OCI-M2 (cell line): Measurements from ENCODE around the gene SPAST.
"Not testable (repeated sequence)": the region's sequence is repeated elsewhere in the genome, so short reads cannot be mapped to it uniquely, and the experiment has no call there.

Source experiments
- DNase-seq: peaks from one replicate; lab custom pipeline; 2025; ENCODE audit not compliant: unreplicated experiment; lab: John Stamatoyannopoulos, UW

The SPAST gene, protein sequence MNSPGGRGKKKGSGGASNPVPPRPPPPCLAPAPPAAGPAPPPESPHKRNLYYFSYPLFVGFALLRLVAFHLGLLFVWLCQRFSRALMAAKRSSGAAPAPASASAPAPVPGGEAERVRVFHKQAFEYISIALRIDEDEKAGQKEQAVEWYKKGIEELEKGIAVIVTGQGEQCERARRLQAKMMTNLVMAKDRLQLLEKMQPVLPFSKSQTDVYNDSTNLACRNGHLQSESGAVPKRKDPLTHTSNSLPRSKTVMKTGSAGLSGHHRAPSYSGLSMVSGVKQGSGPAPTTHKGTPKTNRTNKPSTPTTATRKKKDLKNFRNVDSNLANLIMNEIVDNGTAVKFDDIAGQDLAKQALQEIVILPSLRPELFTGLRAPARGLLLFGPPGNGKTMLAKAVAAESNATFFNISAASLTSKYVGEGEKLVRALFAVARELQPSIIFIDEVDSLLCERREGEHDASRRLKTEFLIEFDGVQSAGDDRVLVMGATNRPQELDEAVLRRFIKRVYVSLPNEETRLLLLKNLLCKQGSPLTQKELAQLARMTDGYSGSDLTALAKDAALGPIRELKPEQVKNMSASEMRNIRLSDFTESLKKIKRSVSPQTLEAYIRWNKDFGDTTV

DNA sequence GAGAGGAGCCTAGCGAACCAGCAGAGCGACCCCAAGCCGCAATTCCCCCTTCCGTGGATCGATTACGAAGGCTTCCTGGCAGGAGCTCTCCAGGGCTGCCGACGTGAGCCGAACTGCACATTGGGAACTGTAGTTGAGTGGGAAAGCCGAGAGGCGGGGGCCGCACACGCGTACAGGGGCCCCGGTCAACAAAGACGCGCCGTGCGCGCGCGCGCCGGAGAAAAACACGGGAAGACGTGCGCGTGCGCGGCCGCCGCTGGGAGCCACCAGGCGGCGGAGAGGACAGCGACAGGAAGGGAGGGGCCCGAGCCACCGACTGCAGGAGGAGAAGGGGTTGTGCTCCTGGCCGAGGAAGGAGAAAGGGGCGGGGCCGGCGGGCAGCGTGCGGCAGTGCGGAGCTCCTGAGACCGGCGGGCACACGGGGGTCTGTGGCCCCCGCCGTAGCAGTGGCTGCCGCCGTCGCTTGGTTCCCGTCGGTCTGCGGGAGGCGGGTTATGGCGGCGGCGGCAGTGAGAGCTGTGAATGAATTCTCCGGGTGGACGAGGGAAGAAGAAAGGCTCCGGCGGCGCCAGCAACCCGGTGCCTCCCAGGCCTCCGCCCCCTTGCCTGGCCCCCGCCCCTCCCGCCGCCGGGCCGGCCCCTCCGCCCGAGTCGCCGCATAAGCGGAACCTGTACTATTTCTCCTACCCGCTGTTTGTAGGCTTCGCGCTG is at the start of gene SPAST:
SPAST (plus strand) TSS at position 247 of the 711 bp plus-strand sequence; CDS start at position 523, 276 bp downstream.
- DNase-seq = peak; percentile 53

DNA sequence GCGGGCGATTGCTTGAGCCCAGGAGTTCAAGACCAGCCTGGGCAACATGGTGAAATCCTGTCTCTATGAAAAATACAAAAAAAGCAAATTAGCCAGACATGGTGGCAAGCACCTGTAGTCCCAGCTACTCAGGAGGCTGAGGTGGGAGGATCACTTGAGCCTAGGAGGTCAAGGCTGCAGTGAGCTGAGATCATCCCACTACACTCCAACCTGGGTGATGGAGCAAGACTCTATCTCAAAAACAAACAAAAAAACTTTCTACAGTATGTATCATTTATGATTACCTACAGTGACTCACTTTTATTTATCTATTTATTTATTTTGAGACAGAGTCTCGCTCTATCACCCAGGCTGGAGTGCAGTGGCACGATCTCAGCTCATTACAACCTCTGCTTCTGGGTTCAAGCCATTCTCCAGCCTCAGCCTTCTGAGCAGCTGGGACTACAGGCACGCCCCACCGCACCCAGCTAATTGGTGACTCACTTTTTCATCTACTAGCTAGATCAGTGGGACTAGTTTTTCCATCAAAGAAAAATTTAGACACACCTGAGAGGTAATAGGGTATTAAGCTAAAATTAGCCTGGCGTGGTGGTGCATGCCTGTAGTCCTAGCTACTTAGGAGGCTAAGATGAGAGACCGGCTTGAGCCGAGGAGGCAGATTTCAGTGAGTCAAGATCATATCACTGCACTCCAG is 44.4 kb upstream of the SPAST start:
- not testable (repeated sequence) for DNase-seq

DNA sequence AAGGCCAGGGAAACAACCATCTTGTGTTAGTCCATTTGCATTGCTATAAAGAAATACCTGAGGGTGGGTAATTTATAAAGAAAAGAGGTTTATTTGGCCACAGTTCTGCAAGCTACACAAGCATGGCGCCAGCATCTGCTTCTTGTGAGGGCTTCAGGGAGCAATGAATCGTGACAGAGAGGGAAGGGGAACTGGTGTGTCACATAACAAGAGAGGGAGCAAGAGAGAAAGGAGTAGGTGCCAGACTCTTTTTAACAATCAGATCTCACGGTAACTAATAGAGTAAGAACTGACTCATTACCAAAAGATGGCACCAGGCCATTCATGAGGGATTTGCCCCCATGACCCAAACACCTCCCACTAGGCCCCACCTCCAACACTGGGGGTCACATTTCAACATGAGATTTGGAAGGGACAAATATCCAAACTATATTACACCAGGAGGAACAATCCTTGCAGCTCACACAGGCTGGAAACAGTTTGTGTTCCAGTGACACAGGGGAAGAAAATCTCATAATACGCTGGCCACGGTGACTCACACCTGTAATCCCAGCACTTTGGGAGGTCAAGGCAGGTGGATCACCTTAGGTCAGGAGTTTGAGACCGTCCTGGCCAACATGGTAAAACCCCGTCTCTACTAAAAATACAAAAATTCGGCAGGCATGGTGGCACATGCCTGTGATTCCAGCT is 29.0 kb upstream of the SPAST start:
- DNase-seq = not testable (repeated sequence)

DNA sequence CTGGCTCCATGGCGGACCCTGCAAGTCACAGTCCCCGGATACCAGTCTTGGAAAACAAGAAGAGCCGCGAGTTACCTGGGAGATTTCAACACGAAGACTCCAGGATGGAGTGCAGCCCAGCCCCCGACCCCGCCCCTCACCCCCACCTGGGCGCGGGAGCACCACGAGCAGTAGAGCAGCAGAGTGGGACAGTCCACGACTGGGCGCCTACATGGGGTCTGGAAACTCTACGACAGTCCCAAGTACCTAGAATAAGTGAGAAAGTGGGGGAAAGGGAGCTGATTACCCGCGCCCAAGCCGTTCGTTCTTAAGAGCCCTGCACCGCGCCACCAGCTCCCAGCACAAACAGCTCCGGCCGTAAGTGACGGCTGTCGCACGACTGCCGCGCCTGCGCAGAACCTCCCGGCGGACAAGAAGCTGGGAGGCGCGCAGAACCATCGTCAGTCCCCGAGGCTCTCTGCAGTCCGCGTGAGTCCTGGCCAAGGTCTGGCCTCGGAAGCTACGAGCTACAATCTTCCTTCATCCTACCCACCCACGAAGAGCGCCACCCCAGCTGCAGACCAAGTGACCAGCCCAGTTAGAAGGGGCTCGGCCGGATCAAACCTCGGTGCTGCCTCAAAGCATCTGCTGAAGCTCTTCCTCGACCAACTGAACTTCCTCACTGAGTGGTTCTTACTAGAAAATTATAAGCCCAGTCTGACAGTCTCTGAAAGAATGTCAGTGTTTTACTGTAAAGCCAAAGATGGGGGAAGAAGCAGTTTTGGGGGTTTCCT is 23.7 kb upstream of the SPAST start, which contains the start of gene DPY30:
DPY30 (minus strand) TSS at position 359 of the 773 bp plus-strand sequence; CDS start at position 10, 349 bp downstream.
- DNase-seq = peak; percentile 25

DNA sequence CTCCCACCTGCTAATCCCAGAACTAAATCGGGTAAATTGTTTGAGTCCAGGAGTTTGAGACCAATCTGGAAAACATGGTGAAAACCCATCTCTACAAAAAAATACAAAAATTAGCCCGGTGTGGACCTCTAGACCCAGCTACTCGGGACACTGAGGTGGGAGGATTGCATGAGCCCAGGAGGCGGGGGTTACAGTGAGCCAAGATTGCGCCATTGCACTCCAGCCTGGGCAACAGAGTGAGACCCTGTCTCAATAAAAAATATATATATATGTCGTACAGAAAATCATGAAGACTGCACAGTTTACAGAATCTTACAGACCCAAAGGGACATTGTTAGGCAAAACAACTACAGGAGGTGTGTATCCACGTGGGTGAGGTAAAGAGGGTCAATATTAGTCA is 19.8 kb upstream of the SPAST start:
- DNase-seq = no peak

DNA sequence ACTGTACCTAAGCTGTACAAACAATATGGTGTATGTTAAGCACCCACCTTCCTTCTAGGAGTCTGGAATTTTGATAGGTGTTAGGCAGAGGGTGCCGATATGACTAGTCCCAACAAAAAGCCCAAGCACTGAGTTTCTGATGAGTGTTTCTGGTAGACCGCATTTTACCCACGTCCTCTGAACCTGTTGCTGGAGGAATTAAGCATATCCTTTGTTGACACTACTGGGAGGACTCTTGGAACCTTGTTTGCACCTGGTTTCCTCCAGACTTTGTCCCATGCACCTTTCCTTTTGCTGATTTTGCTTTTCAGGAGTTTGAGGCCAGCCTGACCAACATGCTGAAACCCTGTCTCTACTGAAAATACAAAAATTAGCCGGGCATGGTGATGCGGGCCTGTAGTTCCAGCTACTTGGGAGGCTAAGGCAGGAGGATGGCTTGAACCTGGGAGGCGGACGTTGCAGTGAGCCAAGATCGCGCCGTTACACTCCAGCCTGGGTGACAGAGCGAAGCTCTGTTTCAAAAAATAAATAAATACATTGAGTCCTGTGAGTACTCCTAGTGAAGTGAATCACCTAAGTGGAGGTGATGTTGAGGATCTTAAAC is 11.4 kb upstream of the SPAST start:
- no peak for DNase-seq

DNA sequence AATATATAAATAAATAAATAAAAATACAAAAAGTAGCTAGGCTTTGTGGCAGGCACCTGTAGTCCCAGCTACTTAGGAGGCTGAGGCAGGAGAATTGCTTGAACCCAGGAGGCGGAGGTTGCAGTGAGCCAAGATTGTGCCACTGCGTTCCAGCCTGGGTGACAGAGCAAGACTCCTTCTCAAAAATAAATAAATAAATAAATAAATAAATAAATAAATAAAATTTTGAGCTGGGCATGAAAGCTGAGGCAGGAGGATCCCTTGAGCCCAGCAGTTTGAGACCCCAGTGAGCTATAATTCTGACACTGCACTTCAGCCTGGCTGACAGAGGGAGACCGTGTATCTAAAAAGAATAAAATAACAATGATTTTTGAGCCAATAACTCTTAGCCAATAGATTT is 8.8 kb upstream of the SPAST start:
- not testable (repeated sequence) for DNase-seq

DNA sequence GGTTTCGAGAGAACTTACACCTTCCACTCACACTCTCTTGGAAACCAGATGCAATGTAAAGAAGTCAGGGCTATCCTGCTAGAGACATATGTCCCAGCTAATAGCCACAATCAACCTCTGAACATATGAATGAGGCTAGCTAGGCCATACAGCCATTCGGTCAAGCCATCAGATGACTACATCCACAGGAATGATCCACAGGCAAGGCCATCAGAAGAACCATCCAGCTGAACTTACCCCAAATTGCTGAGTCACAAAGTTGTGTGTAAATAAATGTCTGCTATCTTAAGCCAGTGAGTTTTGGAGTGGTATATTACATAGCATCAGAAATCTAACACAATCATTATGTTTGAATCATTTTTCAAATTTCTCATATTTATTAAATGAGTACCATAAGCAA is 5.2 kb upstream of the SPAST start:
- DNase-seq = no peak

DNA sequence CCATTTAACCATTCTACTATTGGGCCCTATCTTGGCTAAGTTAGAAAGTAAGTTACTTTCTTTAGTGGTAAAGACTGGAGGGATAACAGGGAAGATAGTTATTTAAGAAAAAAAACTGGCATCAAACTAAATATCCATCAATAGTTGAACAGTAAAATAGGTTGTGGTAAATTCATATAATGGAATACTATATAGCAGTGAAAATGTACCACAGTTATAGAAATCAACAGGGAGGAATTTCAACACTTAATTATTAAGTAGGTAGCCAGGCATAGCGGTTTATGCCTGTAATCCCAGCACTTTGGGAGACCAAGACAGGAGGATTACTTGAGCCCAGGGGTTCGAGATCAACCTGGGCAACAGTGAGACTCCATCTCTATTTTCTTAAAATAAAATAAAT is 3.1 kb upstream of the SPAST start:
- no peak for DNase-seq

DNA sequence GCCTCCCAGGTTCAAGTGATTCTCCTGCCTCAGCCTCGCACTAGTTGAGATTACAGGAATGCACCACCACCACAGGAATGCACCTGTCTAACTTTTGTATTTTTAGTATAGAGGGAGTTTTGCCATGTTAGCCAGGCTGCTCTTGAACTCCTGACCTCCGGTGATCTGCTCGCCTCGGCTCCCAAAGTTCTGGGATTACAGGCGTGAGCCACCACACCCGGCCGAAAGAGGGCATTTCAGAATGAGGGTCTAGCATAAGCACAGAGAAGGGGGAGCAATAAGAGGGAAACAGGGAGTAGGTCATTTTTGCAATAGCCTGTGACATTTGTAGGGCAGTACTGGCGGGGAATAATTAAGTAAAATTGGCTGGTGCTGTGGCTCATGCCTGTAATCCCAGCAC is 1.9 kb upstream of the SPAST start:
- DNase-seq = no peak

DNA sequence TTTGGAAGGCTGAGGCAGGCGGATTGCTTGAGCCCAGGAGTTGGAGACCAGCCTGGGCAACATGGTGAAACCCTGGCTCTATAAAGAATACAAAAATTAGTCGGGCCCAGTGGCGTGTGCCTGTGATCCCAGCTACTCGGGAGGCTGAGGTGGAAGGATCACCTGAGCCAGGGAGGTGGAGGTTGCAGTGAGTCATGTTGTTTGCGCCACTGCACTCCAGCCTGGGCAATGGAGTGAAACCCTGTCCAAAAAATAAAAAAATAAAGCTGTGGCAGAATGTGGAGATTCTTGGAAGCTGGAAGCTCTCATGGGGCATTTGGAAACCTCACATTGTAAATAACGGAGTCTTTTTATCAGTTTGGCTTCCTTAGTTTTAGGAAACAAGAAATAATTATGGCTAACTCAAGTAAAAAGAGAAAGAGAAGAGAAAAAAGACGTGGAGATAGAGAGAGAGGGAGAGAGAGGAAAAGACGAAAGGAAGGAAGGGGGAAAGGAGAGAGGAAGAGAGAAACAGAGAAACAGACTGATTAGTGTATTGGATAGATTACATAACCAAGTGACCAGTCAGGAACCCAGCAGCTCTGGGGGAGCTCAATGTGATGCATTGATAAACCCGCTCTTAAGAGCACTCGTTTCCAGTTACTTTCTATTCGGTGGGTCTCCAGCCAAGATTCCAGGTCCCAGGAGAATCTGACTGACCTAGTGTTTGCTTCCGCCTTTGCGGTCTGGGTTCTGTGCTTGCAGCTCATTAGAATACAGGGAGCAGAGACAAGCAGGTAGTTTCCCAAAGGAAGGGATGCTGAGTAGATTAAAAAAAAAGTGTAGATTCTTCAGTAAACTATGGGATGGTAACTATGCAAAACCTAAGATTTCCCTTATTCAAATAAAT is 1.1 kb upstream of the SPAST start:
- DNase-seq = peak; percentile 34

DNA sequence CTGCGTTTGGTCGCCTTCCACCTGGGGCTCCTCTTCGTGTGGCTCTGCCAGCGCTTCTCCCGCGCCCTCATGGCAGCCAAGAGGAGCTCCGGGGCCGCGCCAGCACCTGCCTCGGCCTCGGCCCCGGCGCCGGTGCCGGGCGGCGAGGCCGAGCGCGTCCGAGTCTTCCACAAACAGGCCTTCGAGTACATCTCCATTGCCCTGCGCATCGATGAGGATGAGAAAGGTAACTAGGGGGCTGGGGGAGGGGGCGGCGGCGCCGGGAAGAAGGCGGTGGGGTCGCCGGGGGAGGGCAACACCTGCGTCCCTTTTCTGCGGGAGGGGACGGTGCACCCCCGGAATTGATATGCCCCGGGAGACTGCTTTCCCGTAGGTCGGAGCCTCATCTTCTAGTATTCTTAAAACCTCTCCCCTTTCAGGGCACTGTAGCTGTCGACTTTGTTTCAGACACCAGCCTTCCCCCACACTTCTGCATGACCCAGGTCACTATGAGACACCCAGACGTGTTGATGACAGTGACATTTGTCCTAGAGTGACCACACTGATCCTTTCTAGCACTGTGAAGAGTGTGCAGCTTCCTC is 755 bp downstream of the SPAST start:
- DNase-seq = no peak

DNA sequence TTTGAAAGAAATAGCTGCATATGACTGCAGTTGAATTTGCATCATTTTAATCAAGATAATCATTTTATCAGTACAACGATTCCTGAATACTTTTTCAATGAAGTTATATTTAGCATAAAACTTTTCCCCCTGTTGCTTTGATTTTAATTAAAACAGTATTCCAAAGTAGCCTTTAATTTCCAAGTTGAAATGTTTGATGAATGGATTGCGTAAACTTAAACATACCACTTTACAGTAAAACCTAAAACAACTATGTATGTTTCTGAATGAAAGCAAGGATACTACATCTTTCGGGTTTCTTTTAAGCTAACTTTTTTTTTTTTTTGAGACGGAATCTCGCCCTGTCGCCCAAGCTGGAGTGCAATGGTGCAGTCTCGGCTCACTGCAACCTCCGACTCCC is 1.4 kb downstream of the SPAST start:
- no peak for DNase-seq

DNA sequence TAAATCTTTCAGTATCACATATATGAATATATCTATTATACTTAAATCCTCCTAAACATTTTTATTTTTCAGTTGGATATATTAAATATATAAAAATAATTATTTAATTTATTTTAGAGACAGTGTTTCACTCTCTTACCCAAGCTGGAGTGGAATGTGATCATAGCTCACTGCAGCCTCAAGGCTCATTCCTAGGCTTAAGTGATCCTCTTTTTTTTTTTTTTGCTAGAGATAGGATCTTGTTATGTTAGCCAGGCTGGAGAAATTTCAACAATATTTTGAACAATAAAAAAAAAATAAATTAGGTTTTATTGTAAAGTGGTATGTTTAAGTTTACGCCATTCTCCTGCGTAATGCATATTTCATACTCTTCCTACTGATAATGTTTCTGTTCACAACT is 4.2 kb downstream of the SPAST start:
- no peak for DNase-seq

DNA sequence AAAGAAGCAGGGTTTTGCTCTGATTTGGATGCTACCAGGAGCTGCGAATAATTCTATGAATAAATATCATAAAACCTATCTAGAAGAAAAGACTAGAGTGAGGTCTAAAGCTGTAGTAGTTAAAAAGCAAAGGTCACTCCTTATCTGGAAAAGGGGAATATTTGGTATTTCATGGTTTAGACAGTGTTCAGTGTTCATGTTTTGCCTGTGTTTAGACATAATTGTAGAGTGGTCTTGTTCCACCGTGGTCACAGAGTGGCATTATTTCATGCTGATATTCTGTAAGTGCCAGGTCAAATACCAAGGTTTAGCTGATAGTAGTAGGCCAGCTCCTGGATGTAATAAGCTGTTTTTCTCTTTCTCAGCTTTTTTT is 10.8 kb downstream of the SPAST start:
- DNase-seq = no peak

DNA sequence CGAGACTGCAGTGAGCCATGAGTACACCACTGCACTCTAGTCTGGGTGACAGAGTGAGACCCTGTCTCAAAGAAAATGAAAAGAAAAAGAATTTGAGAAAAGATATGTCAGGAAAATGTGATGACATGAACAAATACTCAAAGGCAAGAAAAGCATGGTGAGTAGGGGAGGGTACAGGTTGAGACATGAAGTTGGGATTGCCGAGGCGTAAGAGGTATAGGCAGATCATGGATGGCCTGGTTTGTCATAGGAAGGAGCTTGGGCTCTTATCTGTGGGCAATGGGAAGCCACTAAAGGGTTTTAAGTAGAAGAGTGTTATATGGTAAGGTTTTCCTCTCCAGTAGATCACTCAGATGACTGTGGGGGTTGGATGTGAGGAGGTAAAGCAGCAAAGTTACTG is 32.3 kb downstream of the SPAST start:
- DNase-seq = no peak

DNA sequence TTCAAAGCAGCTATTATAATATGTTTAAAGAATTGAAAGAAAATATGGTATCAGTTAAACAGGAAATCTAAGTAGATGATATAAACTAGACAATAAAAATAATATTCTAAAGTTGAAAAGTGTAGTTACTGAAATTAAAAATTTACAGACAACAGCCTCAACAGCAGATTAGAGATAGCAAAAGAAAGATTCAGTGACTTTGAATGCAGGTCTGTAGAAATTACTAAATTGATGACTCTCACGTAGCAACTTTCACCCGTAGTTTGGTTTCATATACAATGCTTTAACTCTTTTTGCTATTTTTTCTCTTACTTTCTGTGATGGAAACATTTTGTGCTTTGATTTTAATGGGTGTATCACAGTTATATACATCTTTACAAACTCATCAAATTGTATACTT is 44.8 kb downstream of the SPAST start:
- no peak for DNase-seq

DNA sequence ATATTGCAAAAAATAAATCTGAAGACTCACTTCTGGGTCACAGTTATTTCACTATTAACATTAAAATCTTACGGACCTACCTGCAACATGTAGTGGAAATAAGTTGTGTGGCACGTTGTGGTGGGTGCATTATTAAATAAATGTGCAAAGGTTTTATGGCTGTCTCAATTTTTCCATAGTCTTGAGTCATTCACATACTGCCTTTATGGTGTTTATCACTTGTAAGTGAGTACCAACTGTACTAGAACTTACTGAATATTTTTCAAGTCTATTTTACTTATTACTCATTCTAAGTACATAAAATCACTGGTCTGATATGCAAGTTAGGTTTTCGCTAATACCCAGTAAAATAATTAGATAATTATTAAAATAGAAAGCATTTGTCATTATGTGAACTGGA is 54.7 kb downstream of the SPAST start:
- no peak for DNase-seq
